ENCODE measurements around the gene GPBAR1.

The GPBAR1 gene, protein sequence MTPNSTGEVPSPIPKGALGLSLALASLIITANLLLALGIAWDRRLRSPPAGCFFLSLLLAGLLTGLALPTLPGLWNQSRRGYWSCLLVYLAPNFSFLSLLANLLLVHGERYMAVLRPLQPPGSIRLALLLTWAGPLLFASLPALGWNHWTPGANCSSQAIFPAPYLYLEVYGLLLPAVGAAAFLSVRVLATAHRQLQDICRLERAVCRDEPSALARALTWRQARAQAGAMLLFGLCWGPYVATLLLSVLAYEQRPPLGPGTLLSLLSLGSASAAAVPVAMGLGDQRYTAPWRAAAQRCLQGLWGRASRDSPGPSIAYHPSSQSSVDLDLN

DNA sequence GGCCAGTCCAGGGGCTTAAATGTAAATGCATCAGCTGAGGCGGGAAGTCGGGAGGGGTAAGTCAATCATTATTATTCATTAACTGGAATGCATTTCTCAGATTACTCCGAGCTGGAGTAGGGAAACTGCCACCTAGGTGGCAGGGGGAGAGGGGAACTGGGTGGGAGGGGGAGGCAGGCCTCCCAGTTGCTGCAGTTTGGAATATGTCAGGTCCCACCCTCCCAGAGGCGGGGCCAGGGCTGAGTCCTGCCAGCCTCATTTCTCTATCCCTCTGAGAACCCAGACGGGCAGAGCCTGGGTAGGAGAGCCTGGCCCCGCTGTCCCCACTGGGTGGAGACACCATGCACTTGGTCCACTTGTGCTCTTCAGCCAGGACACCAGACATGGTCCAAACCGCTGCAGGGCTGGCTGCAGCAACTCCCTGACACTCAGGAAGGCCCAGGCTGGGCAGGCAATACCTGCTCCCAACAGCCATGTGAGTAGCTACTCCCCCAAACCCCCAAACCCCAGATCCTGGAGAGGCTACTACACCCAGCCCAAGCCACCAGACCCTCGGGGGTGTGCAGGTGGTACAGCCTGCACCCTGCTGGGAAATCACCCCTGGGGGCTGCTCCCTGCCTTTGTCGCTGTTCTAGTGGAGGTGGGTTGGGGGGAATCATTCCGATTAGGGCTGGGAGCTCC lies at the start of gene GPBAR1:
GPBAR1 (plus strand) TSS at position 274 of the 681 bp plus-strand sequence. CDS start 1,710 bp downstream, outside the sequence.
- no peak for DNase-seq (ENCODE audit: low spot score)

GRCh38 chr2:218214116-218214515 lies 46.7 kb upstream of the GPBAR1 start:
- DNase-seq (ENCODE audit: low spot score), result no peak

- peak; percentile 24 for DNase-seq (ENCODE audit: low spot score)
Observed at GRCh38 chr2:218216336-218216673, 44.5 kb upstream of the GPBAR1 start.

DNA sequence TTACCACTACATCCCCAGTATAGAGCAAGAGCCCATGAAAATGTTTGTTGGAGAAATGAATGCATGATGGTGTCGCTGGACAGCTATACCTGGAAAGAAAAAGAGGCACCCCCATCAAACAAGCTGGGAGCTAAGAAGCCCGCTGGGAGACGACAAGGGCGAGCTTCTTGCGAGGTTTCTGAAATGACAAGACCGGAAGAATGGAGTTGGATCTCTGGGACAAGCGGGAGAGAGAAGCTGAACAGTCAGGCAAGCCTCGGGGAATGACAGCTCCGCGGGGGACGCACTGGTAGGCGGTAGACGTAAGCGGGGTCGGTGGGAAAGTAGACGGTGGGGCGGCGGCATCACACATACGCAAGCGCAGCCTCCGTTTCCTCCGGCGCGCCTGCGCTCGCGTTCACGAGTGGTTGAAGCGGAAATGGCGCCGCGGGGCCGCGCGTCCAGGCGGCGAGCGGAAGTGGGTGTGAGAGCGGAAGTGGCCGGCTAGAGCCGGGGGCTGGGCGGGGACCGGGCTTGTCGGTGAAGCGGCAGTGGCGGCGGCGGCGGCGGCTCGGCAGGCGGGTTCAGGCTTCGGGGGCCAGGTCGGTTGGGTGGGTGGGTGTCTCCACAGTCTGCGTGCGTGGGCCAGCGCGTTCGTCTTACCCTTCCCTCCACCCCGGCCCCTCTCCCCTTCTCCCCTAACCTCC lies 44.0 kb upstream of the GPBAR1 start, which contains the start of gene ARPC2:
ARPC2 (plus strand) TSS at position 516 of the 686 bp plus-strand sequence. CDS start 282 bp downstream, outside the sequence.
- DNase-seq (ENCODE audit: low spot score), result peak; percentile 95

DNA sequence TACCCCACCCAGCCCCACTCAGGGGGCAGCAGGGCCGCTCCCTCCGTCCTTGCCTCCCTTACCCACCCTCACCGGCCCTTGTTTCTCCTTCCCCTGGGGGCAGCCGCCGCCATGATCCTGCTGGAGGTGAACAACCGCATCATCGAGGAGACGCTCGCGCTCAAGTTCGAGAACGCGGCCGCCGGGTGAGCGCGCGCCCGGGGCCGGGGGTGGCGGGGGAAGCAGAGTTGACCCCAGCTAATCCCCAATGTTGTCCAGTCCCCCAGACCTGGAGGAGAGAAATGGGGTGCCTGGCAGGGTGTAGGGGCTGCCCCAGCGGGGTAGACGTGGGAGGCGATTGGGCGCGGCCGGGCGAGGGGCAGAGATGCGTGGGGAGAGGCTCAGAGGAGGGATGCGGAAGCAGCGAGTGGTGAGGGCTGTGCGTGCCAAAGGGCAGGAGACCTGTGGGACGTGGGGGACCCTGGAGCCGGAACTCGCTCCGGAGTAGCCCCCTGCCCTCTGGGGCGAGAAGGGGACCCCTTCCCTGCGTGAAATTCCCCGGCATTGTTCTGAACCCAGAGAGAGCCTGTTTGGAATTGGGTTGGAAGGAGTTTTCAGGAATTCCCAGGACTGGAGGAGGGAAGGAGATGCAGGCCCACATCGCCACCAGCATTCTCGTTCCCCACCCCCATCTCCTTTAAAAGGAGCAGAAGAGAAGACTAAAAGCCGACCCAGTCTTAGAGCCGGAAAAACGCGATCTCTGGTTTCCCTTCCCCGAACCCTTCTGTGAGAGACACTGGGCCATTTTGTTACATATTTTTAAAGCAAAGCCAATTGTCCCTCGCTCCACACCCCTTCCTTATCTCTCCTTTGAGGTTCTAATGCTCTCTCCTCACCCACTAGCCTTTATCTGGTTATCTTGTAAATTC lies 43.2 kb upstream of the GPBAR1 start:
- peak; percentile 51 for DNase-seq (ENCODE audit: low spot score)

DNA sequence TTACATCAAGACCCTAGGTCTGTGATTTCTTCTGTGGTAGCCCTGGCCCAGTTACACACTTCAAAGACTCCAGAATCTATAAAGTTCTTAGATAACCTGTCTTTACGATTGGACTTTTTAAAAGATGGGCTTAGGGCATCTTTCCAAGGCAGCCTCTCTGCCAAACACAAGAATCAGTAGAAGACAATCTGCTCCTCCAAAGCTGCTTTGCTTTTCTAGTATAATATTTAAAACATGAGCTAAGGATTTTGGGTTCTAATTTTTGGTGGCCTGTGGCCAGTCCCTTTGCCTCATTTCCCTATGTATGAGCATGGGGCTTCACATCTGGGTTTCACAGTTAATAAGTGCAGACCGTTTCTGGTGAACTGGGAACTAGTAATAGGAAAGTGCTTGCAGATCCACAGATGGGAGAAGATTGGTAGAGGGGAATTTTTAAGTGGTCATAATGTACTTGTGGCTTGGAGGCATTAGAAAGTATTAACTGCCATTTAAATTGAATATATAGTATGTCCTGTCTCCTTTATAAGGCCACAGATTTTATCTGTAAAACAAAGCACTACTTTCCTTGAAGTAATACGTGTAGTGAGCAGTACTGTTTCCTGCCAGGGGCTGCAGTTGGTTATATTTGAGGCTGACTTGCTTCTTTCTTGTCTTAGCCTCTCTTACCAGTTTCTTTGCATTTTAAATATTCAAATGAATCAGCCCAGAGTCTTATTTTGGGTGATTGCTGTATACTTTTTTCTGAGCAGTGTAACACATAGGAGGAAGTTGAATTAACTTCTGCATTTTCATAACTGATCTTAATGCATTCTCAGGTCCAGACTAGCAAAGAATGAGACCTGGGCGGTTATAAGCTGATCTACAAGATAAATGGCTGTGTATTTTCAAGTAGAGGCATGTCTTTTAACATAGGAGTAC lies 42.3 kb upstream of the GPBAR1 start:
- peak; percentile 57 for DNase-seq (ENCODE audit: low spot score)

GRCh38 chr2:218219934-218220333 lies 40.9 kb upstream of the GPBAR1 start:
- no peak for DNase-seq (ENCODE audit: low spot score)

DNA sequence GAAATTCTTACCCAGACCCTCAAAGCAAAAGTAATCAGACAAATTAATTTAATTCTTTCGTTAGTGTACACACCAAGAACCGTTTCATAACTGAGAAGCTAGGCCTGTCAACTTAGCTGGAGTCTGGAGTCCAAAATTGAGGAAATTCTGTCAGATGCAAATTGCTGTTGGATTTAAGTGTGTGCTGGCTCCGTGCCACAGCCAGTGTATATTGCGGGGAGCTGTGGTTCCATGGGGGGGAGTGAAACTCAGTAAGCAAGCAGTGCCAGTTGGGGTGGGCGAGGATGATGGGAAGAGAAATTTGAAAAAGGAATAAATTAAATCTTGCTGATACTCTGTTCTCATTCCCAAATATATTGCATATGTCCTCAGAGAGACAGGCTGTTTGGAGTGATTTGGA lies 39.8 kb upstream of the GPBAR1 start:
- DNase-seq (ENCODE audit: low spot score), result no peak

DNA sequence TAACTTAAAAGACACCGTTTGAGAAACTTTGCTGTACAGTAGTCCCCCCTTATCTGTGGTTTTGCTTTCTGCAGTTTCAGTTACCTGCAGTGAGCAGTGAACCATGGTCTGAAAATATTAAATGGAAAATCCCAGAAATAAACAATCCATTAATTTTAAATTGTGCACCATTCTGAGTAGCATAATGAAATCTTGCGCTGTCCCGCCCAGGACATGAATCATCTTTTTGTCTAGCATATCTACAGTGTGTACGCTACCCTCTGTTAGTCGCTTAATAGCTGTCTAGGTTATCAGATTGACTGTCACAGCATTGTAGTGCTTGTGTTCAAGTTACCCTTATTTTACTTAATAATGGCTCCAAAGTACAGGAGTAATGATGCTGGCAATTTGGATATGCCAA lies 37.8 kb upstream of the GPBAR1 start:
- DNase-seq (ENCODE audit: low spot score), result no peak

DNA sequence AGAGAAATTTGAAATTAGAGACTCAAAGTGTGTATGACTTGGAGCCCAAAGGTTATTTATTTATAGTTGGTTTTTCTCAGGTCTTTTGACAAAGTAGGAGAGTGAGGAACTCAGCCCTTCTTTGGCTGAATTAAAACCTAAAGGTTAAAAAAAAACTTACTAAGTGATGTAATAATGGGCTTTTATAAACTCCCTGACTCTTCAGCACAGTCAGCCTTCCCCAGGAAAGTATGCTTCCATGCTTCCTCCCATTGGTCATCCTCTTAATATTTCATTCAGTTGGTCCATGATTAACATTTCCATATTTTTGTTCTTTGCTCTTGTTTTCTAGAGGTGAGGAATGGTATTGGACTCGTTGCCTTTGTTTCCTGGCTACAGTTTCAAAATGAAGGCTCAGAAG lies 36.6 kb upstream of the GPBAR1 start:
- DNase-seq (ENCODE audit: low spot score), result no peak

DNA sequence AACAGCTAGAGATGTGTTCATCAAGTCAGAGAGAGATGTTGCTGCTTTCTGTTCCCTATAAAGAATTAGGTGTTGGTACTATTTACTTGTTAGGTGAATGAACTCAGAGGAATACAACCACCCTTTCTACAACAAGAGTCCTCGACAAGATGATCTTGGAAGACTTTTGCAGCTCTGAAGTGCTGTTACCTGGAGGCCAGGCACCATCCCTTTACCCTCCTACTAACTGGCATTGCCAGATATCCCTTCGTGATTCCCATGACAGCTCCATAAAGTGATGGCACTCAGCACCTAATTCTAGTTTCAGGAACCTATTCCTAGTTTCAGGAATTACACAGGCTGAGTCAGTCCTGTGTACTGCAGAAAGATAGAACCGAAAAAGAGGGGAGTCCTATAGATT lies 33.9 kb upstream of the GPBAR1 start:
- DNase-seq (ENCODE audit: low spot score), result no peak

DNA sequence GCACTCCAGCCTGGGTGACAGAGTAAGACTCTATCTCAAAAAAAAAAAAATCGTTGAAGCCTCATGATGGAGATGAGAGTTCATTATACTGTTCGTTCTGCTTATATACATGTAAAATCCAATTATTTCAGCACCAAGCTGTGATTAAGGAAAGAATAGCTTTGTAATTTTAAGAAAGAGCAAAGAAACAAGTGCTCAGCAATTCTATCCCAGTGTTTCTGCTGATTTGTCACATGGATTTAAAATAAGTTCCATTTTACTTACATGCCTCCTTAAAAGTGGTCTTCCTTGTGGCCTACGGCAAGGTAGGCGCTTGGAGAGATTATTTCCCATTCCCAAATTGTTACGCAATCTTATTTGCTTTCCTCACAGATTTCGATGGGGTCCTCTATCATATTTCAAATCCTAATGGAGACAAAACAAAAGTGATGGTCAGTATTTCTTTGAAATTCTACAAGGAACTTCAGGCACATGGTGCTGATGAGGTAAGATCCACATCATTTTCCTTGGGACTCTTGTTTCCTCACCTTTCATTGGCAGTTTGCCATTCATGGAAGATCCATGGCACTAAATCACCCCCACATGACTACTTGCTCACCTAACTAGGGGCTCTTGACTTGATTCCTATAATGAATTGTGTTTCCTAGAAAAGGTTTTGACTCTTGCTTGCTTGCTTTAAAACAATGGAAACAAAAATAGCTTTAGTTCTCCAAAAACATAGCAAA lies 32.3 kb upstream of the GPBAR1 start:
- no peak for DNase-seq (ENCODE audit: low spot score)

DNA sequence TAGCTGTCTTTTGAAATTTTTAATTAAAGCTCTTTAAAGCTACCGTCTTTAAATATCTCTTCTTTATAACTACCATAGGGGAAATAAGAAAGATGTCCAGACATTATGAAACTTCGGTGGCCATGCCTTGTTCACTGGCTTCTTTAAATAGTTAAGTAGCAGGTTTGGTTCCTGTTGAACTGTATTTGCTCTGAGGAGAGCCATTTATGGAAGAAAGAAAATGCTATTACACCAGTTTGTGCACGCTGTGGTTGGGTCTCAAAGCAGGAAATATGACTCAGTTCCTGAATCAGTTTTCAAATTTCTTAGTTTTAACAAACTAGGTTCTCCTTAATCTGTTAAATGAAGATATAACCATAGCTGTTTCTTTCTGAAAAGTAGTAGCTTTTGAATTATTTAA lies 31.6 kb upstream of the GPBAR1 start:
- DNase-seq (ENCODE audit: low spot score), result peak; percentile 80

GRCh38 chr2:218229851-218230250 lies 31.0 kb upstream of the GPBAR1 start:
- DNase-seq (ENCODE audit: low spot score), result no peak

DNA sequence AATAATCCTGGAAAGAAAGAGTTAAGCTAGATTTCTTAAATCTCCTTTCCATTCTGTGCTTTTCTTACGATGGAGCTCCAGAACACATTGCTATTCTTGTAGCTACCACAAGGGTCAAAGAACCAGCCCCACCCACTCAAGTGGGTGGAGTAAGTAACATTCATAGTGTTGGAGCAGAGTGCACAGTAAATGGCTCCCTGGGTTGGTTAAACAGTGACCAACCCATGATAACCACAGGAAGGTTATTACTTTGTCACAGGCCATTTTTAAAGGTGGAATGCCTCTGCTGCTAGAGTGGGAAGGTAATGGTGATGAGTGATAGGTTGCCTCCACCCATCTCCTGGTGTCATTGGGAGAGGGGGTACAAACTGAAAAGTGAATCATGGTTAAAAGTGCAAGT lies 29.9 kb upstream of the GPBAR1 start:
- DNase-seq (ENCODE audit: low spot score), result peak; percentile 74

- no peak for DNase-seq (ENCODE audit: low spot score)
Observed at GRCh38 chr2:218233543-218233942, 27.3 kb upstream of the GPBAR1 start.

DNA sequence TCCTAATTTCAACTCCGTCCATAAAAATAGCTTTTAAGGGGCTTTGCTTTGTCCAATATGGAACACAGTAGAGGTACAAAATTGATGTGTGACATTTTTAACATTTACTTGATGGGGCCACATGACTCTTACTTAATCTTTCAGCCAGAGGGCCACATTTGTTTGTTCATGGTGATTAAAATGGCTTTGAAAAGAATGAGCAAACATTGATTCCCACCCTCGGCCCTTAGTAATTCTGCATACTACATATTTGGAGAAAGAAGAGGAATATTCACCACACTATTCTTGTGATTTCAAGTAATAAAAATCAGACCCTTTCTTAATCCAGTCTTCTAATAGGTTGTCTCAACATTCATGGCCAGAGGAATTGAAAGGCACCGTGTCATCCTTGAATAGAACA lies 26.3 kb upstream of the GPBAR1 start:
- DNase-seq (ENCODE audit: low spot score), result no peak

DNA sequence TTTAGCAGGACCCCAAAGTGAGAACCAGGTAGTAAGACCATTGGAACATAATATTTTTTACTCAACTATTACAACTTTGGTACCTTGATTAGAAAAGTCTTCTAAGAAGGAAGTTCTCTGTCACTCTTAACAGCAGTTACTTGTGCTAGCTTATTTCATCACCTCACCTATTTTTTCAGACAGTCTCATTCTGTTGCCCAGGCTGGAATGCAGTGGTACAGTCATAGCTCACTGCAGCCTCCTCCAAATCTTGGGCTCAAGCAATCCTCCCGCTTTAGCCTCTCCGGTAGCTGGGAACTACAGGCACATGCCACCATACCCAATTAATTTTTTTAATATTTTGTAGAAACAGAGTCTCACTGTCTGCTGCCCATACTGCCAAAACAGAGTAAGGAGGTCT lies 25.8 kb upstream of the GPBAR1 start:
- no peak for DNase-seq (ENCODE audit: low spot score)

- no peak for DNase-seq (ENCODE audit: low spot score)
Observed at GRCh38 chr2:218236829-218237228, 24.0 kb upstream of the GPBAR1 start.

DNA sequence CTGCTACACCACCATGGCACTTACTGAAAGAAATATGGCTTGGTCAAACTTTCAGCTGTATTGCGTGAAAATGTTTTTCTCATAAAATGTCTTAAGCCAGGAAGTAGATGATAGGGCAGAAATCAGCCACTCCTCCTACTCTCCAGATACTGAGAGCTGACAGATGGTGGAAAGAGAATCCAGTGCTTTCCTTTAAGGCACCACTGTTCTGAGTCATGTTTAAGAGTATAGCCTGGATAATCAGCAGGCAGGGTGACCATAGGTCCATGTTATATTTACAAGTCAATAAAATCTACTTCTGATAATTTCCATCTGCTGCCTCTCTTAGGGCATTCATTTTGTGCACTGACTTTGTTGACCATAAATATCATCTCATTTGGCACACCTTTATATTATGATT lies 21.9 kb upstream of the GPBAR1 start:
- no peak for DNase-seq (ENCODE audit: low spot score)
